Stimulated activated CD8-positive, alpha-beta memory T cell treated with anti-CD3 and anti-CD28 coated beads, Interleukin-4, amount 100 ng/mL, for 24 hours (primary cell): Measurements from ENCODE around the gene DIRAS2.

Experiments used
- DNase-seq: peaks from one replicate; pipeline ENCODE4 v3.0.0-alpha.2; 2020; ENCODE audit warnings: low read depth

The DIRAS2 gene

DNA sequence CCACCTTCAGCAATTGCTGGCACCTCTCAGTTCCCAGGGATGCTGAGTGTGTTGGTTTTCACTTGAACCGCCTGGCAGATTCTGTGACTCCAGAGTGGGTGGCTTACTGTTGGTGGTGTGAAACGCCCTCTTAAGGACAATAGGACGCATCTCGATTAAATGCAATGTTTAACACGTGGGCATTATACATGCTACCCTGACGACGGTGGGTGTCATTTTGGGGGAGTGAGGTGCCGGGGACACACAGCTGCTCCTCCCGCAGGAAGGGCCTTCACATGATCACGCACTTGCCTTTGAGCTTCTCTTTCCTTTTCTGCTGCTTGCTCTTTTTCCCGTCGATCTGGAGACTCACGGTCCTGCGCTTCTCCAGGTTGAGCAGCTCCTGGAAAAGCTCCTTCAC lies 29.7 kb downstream of the DIRAS2 start:
- no peak for DNase-seq

DNA sequence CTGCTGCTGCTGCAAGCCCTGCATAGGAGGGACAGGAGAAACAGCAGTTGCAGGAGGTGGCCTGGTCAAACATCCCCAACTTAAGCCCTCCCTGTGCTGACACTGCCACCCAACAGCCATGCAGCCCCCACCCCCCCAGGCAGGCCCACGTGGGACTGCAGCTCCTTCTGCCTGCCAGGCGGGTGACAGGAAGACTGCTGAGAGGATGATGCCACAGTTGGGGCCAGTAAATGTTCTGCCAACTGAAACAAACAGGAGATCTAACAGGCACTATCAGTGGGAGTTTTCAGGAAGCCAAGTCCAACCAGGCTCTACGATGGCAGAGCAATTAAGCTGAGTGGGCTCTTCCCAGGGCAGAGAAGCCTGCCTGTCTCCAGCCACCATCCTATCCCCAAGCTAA lies 31.1 kb downstream of the DIRAS2 start:
- DNase-seq: no peak

DNA sequence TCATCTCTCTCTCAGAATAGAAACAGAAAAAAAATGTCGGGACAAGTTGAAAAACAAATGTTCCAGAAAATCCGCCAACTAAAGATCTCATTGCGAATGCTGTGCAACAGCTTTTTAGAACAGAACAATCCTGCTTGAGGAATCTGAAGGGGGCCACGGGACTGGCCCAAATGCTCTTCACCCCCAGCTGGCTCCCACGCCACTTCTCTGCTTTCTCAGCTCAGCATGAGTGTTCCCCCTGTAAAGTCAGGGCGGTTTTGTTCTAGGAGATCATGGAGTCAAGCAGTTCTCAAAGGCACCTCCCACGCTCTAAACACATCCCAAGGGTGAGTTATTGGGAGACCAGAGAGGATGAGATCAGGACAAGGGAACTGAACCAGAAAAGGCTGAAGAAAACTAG lies 31.5 kb downstream of the DIRAS2 start:
- DNase-seq: no peak

DNA sequence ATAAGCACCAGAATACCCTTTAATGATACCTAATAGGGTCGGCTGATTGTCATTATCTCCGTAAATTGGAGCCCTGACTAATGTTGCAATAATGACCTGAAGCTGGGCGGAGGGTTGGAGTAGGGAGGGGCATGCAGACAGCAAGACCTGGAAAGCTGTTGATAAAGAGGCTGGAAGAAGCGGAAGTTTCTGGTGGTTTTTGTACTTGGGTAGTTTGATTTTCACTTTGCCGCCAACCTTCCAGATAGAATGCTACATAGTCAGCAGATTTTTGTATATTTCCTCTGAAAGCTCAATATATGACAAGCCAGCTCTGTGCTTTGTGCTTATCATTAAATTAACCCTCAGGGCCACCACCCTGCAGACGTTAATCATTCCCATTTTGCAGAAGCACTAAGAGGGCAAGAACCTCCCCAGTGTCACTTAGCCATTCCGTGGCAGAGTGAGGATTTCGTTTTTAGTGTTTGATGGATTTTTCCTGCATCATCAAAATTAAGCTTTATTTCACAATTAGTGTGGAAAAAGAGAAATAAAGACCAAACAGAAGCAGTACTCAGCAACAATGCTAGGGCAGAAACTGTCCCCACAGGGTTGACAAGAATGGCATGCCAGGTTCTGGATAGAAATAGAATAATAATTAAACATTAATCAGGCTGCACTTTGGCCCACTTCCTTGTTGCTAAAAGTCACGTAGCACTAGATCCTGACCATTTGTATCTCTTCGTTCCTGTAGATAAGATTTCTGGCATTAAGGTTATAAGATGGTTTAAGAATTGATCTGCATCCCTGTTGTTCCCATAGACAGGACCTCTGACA lies 34.7 kb downstream of the DIRAS2 start:
- no peak for DNase-seq

DNA sequence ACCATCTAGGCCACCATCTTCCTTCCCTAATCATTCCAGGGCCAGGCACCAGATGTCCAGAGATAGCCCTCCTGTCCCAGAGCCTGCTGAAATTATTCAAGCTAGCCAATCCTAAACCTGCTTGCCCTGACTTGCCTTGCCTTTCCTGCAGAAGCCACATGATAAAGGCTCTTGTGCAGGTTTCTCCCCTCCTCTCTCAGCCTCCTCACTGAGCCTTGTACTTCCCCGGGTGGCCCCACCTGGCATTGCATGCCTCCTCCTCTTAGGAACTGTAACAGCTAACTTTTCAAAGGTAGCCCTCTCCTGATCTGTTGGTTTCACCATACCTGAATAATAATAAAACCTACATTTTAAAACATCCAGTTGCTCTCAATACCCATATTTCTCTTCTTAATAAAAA lies 42.6 kb downstream of the DIRAS2 start:
- no peak for DNase-seq

DNA sequence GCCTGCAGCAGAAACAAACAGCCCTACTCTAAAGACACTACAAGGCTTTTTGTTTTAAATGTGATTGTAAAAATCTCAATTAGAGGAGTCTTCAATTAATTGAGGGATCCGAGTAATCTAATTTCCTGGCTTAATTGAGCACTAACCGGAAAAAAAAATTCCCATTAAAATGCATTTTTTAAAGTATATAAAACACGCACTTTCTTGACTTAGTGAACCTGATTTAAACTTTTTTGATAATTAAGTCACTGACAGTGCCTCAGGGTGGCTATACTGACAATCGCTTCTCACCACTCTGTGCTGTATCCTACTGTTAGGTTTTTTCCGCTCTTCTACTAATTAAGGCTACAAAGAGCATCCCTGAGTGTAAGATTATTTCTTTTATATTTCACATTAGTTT lies 44.4 kb downstream of the DIRAS2 start:
- no peak for DNase-seq

DNA sequence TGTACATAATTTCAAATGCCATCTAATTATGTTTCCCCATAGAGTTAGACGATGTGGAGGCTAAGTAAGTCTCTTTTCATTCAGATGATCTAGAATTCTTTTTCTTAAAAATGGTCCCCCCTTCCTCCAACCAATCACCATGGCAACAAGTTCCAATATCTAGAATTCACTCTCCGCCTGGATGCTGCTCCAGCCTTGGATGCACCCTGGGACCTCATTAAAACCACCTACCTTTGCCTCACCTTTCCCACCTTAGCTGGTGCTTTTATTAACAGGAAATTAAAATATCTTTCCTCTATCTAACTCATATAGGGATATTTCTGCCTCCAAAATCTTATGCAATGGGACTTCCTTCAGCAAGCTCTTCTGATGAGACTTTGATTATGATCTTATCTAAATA lies 49.0 kb downstream of the DIRAS2 start:
- DNase-seq: no peak

DNA sequence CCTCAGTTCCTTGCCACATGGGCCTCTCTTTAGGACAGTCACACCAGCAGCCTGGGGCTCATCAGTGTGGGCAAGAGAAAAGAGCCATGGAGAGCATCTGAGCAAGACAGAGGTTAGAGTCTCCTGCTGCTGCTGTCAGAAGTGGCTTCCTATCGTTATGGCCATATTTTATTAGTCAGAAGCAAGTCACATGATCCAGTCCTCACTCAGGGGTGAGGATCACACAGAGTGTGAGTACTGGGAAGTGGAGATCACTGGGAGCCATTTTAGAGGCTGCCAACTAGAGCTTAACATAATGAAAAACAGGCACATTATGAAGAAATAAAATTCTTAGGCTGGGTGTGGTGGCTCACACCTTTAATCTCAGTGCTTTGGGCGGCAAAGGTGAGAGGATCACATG lies 62.0 kb downstream of the DIRAS2 start:
- no peak for DNase-seq

DNA sequence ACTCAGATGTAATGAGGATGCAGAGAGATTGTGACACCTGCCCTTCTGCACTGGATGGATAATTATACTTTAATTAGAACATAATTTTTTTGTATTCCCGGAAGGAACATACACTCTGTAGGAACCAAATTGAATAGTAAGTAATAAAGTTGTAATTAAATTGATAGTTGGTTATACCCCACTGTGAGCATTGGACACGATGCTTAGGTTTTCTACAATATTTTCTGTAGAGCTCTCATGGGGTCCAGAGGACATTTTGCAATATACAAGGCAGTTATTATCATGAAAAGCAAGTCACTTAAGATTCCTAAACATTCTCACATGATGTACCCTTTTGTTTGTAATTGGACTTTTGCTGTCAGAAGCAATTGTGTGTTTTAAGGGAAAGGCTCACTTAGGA lies 63.4 kb downstream of the DIRAS2 start:
- DNase-seq: no peak

DNA sequence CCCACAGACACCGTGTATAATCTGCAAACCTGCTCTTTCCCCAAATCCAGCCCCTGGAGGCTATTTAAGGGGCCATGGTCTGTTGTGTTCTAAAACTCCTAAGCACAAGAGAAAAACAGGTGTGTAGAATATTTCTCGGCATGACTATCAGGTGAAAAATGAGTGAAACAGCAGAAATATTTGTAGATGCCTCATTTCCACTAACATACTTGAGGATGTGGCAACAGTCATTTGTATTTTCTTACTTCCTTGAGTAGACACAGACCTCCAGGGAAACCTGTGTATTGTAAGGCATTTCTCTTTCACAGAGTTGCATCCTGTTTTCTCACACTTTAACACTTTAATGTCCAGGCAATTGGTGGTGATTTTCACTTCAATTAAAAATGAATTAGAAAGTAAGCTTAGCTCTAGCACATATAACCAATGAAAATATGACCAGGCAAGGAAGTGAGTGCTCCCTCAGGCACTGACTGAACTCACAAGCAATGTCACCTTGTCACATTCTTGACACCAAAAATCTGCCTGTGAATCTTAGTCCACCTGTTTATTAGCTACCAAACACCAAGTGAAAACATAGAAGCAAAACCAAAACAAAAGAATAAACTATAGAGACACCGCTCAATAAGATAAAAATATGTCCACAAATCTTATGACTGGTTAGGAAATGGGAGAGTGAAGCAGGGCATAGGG lies 64.4 kb downstream of the DIRAS2 start:
- no peak for DNase-seq

DNA sequence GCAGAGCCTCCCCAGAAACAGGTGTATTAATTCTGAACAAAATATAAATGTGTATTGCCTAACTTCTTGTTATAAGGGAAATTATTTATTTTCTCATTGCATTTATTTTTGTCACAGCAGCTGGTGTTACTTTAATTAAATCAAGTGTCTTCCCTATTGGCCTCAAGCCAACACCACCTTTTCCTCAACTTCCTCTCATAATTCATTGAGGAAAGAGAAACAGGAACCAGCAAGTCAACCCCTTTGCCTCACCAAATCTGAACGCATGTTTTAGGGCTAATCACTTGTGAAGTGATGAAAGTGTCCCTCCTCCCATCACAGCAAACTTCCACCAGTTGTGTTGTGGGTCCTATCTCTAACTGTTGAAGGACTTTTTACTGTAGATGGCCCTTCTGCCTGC lies 73.1 kb downstream of the DIRAS2 start:
- no peak for DNase-seq

DNA sequence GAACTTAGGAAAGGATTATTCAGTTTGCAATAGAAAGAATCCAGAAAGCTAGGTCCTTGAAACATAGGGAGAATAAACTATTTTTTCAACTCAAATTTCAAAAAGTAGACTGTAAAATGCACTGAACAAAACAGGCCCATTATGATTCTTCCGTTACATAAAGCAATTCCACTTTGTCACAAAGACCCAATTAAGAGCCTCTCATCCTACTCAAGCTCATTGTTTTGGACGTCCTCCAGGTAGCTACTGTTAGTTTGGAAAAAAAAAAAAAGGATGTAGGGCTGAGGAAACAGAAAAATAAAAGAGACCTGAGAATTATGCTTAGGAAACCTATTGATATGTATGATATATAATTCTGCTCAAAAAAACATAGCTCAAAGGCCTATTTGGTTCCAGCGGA lies 74.0 kb downstream of the DIRAS2 start:
- DNase-seq: no peak

DNA sequence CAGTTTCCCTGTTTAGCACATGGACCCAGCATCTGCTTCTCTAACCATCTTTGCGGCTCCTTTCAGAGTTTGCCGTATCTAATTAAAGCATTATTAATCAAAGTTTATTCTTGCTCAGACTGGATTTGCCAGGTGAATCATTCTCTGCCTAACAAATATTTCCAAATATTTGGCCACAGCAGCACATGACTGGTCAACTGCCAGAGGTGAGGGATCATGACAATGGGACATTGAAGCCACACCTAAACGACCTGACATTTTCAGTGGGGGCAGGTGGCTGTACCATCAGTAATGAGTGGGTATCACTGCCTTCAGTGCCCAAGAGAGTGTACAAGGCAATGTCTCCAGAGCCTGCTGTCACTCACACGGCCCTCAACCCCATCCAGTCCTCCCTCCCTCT lies 80.4 kb downstream of the DIRAS2 start:
- no peak for DNase-seq
